ENCODE results near the gene SEPTIN1.
A peak's percentile ranks its signal among the peaks of the same experiment; 100 is the strongest.

SEPTIN1 gene

DNA sequence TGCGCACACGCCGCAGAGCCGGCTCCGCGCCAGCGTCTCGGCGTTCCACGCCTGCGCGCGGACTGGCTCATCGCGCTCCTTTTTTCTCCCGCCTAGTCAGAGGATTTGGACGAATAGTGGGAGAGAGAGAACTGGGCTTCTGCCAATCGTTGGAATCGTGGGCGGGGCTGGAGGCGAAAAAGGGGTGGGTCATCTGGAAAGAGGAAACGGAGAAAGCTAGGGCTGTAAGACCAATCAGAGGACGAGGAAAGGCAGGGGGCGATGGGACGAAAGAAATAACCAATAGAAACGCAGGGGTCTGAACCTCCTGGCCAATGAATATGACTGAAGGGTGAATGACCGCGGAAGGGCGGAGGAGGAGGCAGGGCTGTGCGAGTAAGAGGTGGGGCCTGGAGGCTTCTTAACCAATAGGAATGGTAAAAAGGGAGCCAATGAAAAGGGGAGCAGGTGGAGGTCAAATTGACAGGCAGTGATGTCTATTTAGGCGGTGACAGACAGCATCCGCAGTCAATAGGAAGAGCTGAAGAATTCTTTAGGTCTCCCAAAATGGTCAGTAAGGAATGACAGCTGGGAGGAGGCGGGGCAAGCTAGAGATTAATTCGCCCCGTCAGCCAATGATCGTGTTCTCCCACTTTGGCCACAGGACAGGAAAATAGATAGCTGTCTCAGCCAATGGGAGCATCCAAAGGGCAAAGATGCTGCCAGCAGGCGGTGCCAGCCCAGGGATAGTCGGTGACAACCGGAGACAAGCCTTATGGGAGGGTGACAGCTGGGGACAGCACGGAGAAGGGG is 11.7 kb downstream of the SEPTIN1 start, which contains the start of gene TBC1D10B:
TSS of gene TBC1D10B (minus strand) at position 39 of the 792 bp plus-strand sequence. CDS start 311 bp downstream, outside the sequence.
- Histone ChIP-seq H3K36me3 (ENCODE audit: insufficient read depth) (no peaks in the 10 kb centered on the region), H2AFZ (ENCODE audit: low read depth) (peak within 1 kb of the TSS; percentile 71; the same call in 1 of the 2 replicates), H3K27me3 (ENCODE audit: insufficient read depth, low read depth) (no peaks in the 10 kb centered on the region), H3K9ac (peak within 1 kb of the TSS; percentile 47; the same call in 1 of the 2 replicates), H3K79me2 (ENCODE audit: insufficient read depth, low read depth) (peaks cover 41% of the 10 kb centered on the region), H3K4me3 (IDR thresholded peaks at IDR 0.05; ENCODE audit: insufficient read depth, low read depth, low read length) (no peak within 1 kb of the TSS), H3K27ac (peak within 1 kb of the TSS; percentile 16; the same call in 1 of the 2 replicates), H3K4me1 (ENCODE audit: low read depth, poor library complexity, severe bottlenecking) (peaks cover 34% of the 10 kb centered on the region), H3K4me2 (peak within 1 kb of the TSS; percentile 89), H4K20me1 (ENCODE audit: insufficient read depth) (no peaks in the 10 kb centered on the region)
- TF ChIP-seq, protein P1, sequence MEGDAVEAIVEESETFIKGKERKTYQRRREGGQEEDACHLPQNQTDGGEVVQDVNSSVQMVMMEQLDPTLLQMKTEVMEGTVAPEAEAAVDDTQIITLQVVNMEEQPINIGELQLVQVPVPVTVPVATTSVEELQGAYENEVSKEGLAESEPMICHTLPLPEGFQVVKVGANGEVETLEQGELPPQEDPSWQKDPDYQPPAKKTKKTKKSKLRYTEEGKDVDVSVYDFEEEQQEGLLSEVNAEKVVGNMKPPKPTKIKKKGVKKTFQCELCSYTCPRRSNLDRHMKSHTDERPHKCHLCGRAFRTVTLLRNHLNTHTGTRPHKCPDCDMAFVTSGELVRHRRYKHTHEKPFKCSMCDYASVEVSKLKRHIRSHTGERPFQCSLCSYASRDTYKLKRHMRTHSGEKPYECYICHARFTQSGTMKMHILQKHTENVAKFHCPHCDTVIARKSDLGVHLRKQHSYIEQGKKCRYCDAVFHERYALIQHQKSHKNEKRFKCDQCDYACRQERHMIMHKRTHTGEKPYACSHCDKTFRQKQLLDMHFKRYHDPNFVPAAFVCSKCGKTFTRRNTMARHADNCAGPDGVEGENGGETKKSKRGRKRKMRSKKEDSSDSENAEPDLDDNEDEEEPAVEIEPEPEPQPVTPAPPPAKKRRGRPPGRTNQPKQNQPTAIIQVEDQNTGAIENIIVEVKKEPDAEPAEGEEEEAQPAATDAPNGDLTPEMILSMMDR (conservative IDR thresholded peaks at IDR 0.05; ENCODE audit: low read depth, low read length) = 0 out of 2 replicates have a peak, but pooled peaks have one; percentile 19

DNA sequence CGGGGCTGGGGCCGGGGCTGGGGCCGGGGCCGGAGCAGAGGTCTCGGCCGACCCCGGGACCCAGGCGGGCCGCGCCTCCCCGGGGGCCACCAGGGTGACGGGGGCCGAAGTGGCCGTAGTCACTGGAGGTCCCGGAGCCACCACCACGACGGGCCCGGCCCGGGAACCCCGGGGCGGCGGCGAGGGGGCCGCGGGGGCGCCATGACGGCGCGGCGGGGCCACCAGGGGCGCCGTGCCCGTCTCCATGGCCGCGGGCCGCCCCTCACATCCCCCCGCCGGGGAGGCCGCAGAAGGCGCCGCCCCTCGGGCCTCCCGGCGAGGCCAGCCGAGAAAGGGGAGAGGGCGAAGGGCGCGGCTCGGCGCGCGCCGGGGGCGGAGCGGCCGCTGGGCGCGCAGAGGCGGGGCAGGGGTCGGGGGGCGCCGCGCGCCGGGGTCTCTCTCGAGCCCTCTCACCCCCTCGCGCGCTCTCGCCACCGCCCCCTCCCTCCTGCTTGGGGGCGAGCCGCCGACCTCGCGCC is 12.4 kb downstream of the SEPTIN1 start:
- no peak overlapping the region for H3K27ac ChIP-seq

DNA sequence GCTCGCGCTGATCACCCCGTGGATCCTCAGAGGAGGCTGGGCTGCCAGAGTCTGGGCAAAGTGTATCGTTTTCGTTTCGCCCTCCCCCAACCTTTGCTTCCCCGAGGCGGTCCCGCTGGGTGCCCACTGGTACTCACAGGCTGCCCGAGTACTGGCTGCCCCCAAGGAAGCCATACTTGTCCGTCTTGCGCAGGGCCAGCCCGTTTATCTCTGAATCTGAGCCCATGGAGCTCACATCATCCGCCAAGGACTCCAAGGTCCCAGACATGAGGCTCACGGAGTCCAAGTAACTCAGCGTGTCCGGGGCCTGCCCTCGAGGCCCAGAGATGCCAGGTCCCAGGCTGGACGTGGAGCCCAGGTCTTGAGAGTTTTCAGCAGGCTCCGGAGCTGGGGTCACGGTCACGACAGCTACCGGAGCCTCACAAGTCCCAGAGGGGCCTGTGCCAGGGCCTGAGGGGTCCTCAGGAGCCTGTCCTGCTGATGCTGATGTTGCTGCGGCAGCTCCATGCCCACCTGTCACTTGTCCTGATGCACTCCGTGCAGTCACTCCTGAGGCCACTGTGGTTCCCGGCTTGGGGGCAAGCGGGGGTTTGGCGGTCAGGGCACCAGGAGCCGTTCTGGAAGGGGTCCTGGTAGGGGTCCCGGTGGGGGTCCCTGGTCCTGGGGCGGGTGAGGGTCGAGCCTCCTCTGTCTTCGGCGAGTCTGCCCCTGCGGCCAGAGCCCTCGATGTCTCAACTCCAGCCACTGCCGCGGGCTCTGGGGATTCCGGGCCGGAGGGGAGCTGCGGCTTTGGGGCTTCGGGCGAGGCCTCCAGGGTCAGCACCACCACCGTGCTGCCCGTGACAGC is 13.0 kb downstream of the SEPTIN1 start:
- Histone ChIP-seq H2AFZ (ENCODE audit: low read depth) (no peak overlapping the region), H3K4me2 (peak overlapping the region; percentile 89), H3K27me3 (ENCODE audit: insufficient read depth, low read depth) (no peaks in the 10 kb centered on the region), H4K20me1 (ENCODE audit: insufficient read depth) (no peaks in the 10 kb centered on the region), H3K27ac (peak overlapping the region; percentile 16; the same call in 1 of the 2 replicates), H3K9ac (peak overlapping the region; percentile 47; the same call in 1 of the 2 replicates), H3K79me2 (ENCODE audit: insufficient read depth, low read depth) (peaks cover 48% of the 10 kb centered on the region), H3K36me3 (ENCODE audit: insufficient read depth) (no peaks in the 10 kb centered on the region), H3K4me1 (ENCODE audit: low read depth, poor library complexity, severe bottlenecking) (peaks cover 34% of the 10 kb centered on the region), H3K4me3 (IDR thresholded peaks at IDR 0.05; ENCODE audit: insufficient read depth, low read depth, low read length) (no peak overlapping the region)
- TF ChIP-seq, protein P1 (conservative IDR thresholded peaks at IDR 0.05; ENCODE audit: low read depth, low read length) = no peak

More for the DNA sequence above, 12.4 kb downstream of the SEPTIN1 start:
- no peak overlapping the region for H2AFZ ChIP-seq (ENCODE audit: low read depth)
- peaks cover 48% of the 10 kb centered on the region for H3K79me2 ChIP-seq (ENCODE audit: insufficient read depth, low read depth)
- TF ChIP-seq, protein P1 (conservative IDR thresholded peaks at IDR 0.05; ENCODE audit: low read depth, low read length) = no peak
- H3K27me3 ChIP-seq (ENCODE audit: insufficient read depth, low read depth) = no peaks in the 10 kb centered on the region
- H3K4me2 ChIP-seq = peak overlapping the region; percentile 89
- H3K9ac ChIP-seq = peak overlapping the region; percentile 47; the same call in 1 of the 2 replicates
- H3K36me3 ChIP-seq (ENCODE audit: insufficient read depth) = no peaks in the 10 kb centered on the region
- H3K4me1 ChIP-seq (ENCODE audit: low read depth, poor library complexity, severe bottlenecking) = peaks cover 34% of the 10 kb centered on the region
- no peak overlapping the region for H3K4me3 ChIP-seq (IDR thresholded peaks at IDR 0.05; ENCODE audit: insufficient read depth, low read depth, low read length)
- no peaks in the 10 kb centered on the region for H4K20me1 ChIP-seq (ENCODE audit: insufficient read depth)

DNA sequence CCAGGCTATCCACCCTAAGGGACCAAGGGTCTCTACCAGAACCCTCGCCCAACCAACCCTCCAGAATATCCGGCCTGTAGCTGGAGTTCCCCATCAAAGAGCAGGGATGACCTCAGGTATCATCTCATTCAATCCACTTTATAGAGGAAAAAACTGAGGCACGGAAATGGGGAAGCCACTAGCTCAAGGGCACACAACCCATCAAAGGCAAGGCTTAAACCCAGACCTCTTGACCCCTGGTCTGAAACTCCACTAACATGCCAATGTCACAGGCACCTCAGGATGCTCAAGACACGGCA is 13.6 kb downstream of the SEPTIN1 start:
- H3K4me2 ChIP-seq = peak overlapping the region; percentile 89
- H3K4me1 ChIP-seq (ENCODE audit: low read depth, poor library complexity, severe bottlenecking) = peaks cover 34% of the 10 kb centered on the region
- no peak overlapping the region for H3K27ac ChIP-seq
- no peak overlapping the region for H2AFZ ChIP-seq (ENCODE audit: low read depth)
- H3K36me3 ChIP-seq (ENCODE audit: insufficient read depth) = no peaks in the 10 kb centered on the region
- no peaks in the 10 kb centered on the region for H4K20me1 ChIP-seq (ENCODE audit: insufficient read depth)
- H3K27me3 ChIP-seq (ENCODE audit: insufficient read depth, low read depth) = no peaks in the 10 kb centered on the region
- TF ChIP-seq, protein P1 (conservative IDR thresholded peaks at IDR 0.05; ENCODE audit: low read depth, low read length) = no peak
- H3K4me3 ChIP-seq (IDR thresholded peaks at IDR 0.05; ENCODE audit: insufficient read depth, low read depth, low read length) = no peak overlapping the region
- H3K9ac ChIP-seq = peak overlapping the region; percentile 47; the same call in 1 of the 2 replicates
- peaks cover 48% of the 10 kb centered on the region for H3K79me2 ChIP-seq (ENCODE audit: insufficient read depth, low read depth)
